Stimulated activated CD4-positive, alpha-beta T cell treated with anti-CD3 and anti-CD28 coated beads, Interleukin-4, amount 100 ng/mL, for 4 hours (primary cell): Measurements from ENCODE around the gene CCNF.
A peak's percentile ranks its signal among the peaks of the same experiment; 100 is the strongest.
"Not testable (repeated sequence)": the region's sequence is repeated elsewhere in the genome, so short reads cannot be mapped to it uniquely, and the experiment has no call there.

Experiments
- DNase-seq, 2 experiments: peaks; one replicate each; pipeline ENCODE4 v3.0.0-alpha.2; 2020

The CCNF gene

GRCh38 chr16:2472885-2473445 is 43.7 kb downstream of the CCNF start:
- no peak for DNase-seq

- DNase-seq, result peak; percentile 29 to 31
Measured at GRCh38 chr16:2473446-2473926, 44.2 kb downstream of the CCNF start.

- peak; percentile 56 to 57 for DNase-seq
Measured at GRCh38 chr16:2473999-2474876, 45.0 kb downstream of the CCNF start.

GRCh38 chr16:2474877-2475412 is 45.7 kb downstream of the CCNF start, which contains the start of gene TBC1D24:
TBC1D24 (plus strand) TSS chr16:2475127; CDS start chr16:2496149, 21,022 bp downstream.
- peak; percentile 74 to 87 for DNase-seq

GRCh38 chr16:2475413-2476344 is 46.4 kb downstream of the CCNF start:
- peak; percentile 31 to 46 for DNase-seq

- DNase-seq, result no peak
Measured at GRCh38 chr16:2476345-2476720, 47.1 kb downstream of the CCNF start.

- DNase-seq, result no peak
Measured at GRCh38 chr16:2476741-2477140, 47.5 kb downstream of the CCNF start.

- DNase-seq, result no peak
Measured at GRCh38 chr16:2477327-2477726, 48.1 kb downstream of the CCNF start.

GRCh38 chr16:2478279-2478678 is 49.0 kb downstream of the CCNF start:
- no peak for DNase-seq

- not testable (repeated sequence) for DNase-seq
Measured at GRCh38 chr16:2479996-2480395, 50.7 kb downstream of the CCNF start.

GRCh38 chr16:2480948-2481347 is 51.7 kb downstream of the CCNF start:
- DNase-seq, result no peak

GRCh38 chr16:2481676-2482075 is 52.4 kb downstream of the CCNF start:
- DNase-seq, result no peak

GRCh38 chr16:2482249-2482648 is 53.0 kb downstream of the CCNF start:
- no peak for DNase-seq

GRCh38 chr16:2482708-2483534 is 53.7 kb downstream of the CCNF start:
- no peak for DNase-seq

- no peak for DNase-seq
Measured at GRCh38 chr16:2483939-2484897, 55.0 kb downstream of the CCNF start.

- DNase-seq, result no peak
Measured at GRCh38 chr16:2484898-2485508, 55.8 kb downstream of the CCNF start.

- DNase-seq, result no peak
Measured at GRCh38 chr16:2485811-2486507, 56.7 kb downstream of the CCNF start.

GRCh38 chr16:2486645-2487516 is 57.6 kb downstream of the CCNF start:
- peak; percentile 65 to 89 for DNase-seq

- no peak for DNase-seq
Measured at GRCh38 chr16:2487517-2487842, 58.2 kb downstream of the CCNF start.
